Rectal smooth muscle tissue (tissue), 1 donor: ENCODE results near the gene ZNF202.
A peak's percentile ranks its signal among the peaks of the same experiment; 100 is the strongest.

Source experiments
- H3K27ac ChIP-seq: one replicate; pipeline ENCODE4 v1.7.0; 2013; ENCODE audit warnings: low read depth, low read length, inconsistent platforms
- H3K27me3 ChIP-seq: one replicate; pipeline ENCODE4 v1.7.0; 2013; ENCODE audit warnings: low read length; ENCODE audit not compliant: control insufficient read depth, insufficient read depth
- H3K36me3 ChIP-seq: one replicate; pipeline ENCODE4 v1.7.0; 2013; ENCODE audit warnings: low read length; ENCODE audit not compliant: control insufficient read depth, insufficient read depth
- H3K4me1 ChIP-seq: one replicate; pipeline ENCODE4 v1.7.0; 2013; ENCODE audit warnings: low read length; ENCODE audit not compliant: control insufficient read depth, insufficient read depth
- H3K4me3 ChIP-seq: one replicate; pipeline ENCODE4 v1.7.0; 2013; ENCODE audit warnings: low read length
- H3K9ac ChIP-seq: one replicate; pipeline ENCODE4 v1.7.0; 2013; ENCODE audit warnings: low read length

Gene ZNF202

GRCh38 chr11:123741159-123742030, at the start of gene ZNF202:
ZNF202 (minus strand) TSS chr11:123741660; CDS start chr11:123730888, 10,772 bp downstream.
- peak within 1 kb of the TSS; percentile 51 for H3K9ac ChIP-seq
- H3K4me1 ChIP-seq = peaks cover 3% of the 10 kb centered on the region
- peak within 1 kb of the TSS; percentile 60 for H3K27ac ChIP-seq
- no peaks in the 10 kb centered on the region for H3K27me3 ChIP-seq
- H3K4me3 ChIP-seq = peak within 1 kb of the TSS; percentile 91
- no peaks in the 10 kb centered on the region for H3K36me3 ChIP-seq

GRCh38 chr11:123783536-123783935, 42.1 kb upstream of the ZNF202 start:
- no peaks in the 10 kb centered on the region for H3K36me3 ChIP-seq
- no peak overlapping the region for H3K4me3 ChIP-seq
- no peak overlapping the region for H3K9ac ChIP-seq
- H3K27me3 ChIP-seq = no peaks in the 10 kb centered on the region
- H3K27ac ChIP-seq = no peak overlapping the region
- no peaks in the 10 kb centered on the region for H3K4me1 ChIP-seq

DNA sequence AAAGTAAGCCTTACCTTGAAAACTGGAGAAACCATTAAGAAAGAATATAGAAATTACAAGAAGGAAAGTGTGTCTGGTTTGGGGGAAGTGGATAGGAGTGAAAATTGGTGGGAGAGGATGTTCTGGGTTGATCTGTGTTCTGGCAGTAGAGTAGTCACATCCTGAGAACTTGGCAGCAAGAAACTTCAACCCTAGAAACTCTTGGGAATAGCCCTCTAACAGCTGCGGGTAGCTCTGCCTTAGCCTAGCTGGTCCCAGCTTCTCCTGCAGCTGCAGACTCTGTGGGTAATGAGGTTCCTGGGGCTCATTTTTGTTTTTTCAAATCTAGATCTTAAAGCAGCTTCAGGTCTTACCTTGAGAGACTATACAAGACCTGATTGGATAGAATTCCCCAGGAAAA, 37.1 kb upstream of the ZNF202 start:
- Histone ChIP-seq H3K4me3 (no peak overlapping the region), H3K27me3 (no peaks in the 10 kb centered on the region), H3K4me1 (no peaks in the 10 kb centered on the region), H3K36me3 (no peaks in the 10 kb centered on the region), H3K9ac (no peak overlapping the region), H3K27ac (no peak overlapping the region)

DNA sequence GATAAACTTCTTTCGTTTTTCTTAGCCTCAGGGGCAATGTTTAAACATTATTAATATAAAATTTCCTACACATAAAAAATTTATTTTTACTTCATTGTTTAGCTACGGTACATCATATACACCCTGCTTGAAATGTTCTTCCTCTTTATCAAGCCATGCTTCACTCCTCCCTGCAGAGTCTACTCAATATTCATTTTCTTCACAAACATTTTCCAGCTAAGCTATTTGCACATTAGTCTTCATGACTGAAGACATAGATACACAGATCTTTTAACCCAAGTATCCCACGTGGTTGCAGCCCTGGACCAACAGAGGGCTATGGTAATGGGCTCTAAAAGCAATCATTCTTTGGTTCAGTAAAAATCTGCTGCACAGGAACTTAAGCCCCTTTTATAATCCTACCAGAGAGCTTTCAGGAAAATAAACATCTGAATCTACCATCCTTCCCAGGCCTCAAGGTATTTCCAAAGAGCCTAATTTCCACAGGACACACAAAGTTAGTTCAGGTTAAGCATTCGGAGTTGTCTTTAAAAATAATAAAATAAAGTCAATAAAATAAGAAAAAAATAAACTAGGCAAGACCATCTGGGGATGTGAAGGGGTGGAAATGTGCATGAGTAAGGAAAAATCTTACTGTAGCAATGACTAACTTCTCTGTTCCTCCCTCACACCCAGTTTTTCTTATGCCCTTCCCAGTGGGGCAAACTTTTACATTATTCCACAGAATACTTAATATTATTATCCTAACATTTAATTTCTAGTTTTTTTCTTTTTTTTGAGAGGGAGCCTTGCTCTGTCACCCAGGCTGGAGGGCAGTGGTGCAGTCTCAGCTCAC, 34.5 kb upstream of the ZNF202 start:
- Histone ChIP-seq H3K27me3 (no peaks in the 10 kb centered on the region), H3K27ac (no peak overlapping the region), H3K4me3 (no peak overlapping the region), H3K36me3 (no peaks in the 10 kb centered on the region), H3K4me1 (no peaks in the 10 kb centered on the region), H3K9ac (no peak overlapping the region)

- Histone ChIP-seq H3K9ac (no peak overlapping the region), H3K27ac (no peak overlapping the region), H3K27me3 (no peaks in the 10 kb centered on the region), H3K36me3 (no peaks in the 10 kb centered on the region), H3K4me3 (no peak overlapping the region), H3K4me1 (no peaks in the 10 kb centered on the region)
Measured at GRCh38 chr11:123775289-123775688, 33.8 kb upstream of the ZNF202 start.

GRCh38 chr11:123773959-123774358, 32.5 kb upstream of the ZNF202 start:
- H3K27ac ChIP-seq = no peak overlapping the region
- no peaks in the 10 kb centered on the region for H3K27me3 ChIP-seq
- no peak overlapping the region for H3K4me3 ChIP-seq
- no peaks in the 10 kb centered on the region for H3K36me3 ChIP-seq
- H3K9ac ChIP-seq = no peak overlapping the region
- no peaks in the 10 kb centered on the region for H3K4me1 ChIP-seq

DNA sequence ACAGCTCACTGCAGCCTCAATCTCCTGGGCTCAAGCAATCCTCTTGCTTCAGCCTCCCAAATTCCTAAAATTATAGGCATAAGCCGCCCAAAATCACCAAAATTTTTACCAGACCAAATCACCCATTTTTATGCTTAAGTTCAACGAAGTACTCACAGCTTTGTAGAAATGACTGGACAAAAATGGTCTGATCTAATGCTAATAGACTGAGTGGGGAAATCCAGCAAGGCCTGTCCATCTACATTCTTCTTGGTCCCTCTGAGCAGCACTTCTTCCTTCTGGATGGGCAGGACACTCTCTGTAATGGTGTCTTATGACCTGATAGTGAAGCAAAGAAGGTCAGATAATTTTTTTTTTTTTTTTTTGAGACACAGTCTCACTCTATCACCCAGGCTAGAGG, 31.6 kb upstream of the ZNF202 start:
- Histone ChIP-seq H3K4me3 (no peak overlapping the region), H3K9ac (no peak overlapping the region), H3K27ac (no peak overlapping the region), H3K36me3 (no peaks in the 10 kb centered on the region), H3K27me3 (no peaks in the 10 kb centered on the region), H3K4me1 (no peaks in the 10 kb centered on the region)

DNA sequence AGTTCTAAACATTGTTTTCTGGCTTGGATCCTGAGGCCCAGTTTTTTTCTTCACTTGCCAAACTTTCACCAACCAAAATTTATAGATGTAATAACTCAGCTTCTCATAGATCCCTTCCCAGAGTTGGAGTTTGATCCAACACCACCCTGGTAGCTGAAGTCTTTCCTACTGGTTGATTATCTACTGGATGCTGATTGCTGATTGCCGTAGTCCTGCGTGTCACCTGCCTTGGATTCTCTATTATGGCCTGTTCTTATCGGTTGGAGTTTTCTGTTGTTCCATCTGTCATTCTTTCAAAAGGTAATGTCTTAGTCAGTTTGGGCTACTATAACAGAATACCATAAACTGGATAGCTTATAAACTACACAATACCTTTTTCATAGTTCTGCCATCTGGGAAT, 30.2 kb upstream of the ZNF202 start:
- Histone ChIP-seq H3K4me3 (no peak overlapping the region), H3K36me3 (no peaks in the 10 kb centered on the region), H3K4me1 (no peaks in the 10 kb centered on the region), H3K27ac (no peak overlapping the region), H3K27me3 (no peaks in the 10 kb centered on the region), H3K9ac (no peak overlapping the region)

DNA sequence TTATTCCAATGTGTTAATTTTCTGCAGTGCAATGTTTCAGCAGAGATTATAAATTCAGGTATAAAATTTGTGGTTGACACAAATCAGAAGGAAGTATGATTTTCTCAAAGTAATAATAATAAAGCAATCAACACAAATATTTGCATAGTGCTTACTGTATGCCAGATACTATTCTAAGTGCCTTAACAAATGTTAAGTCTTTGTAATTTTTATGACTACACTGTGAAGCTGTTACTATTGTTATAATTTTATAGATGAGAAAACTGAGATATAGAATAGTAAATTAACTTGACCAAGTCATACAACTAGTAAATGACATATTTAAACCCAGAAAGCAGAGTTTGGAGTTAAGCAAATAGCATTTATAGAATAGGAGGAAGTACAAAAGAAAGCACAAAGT, 29.3 kb upstream of the ZNF202 start:
- Histone ChIP-seq H3K27me3 (no peaks in the 10 kb centered on the region), H3K9ac (no peak overlapping the region), H3K4me1 (no peaks in the 10 kb centered on the region), H3K36me3 (no peaks in the 10 kb centered on the region), H3K4me3 (no peak overlapping the region), H3K27ac (no peak overlapping the region)

- H3K4me1 ChIP-seq = no peaks in the 10 kb centered on the region
- no peak overlapping the region for H3K4me3 ChIP-seq
- no peaks in the 10 kb centered on the region for H3K36me3 ChIP-seq
Measured at GRCh38 chr11:123765601-123766000, 24.1 kb upstream of the ZNF202 start.

DNA sequence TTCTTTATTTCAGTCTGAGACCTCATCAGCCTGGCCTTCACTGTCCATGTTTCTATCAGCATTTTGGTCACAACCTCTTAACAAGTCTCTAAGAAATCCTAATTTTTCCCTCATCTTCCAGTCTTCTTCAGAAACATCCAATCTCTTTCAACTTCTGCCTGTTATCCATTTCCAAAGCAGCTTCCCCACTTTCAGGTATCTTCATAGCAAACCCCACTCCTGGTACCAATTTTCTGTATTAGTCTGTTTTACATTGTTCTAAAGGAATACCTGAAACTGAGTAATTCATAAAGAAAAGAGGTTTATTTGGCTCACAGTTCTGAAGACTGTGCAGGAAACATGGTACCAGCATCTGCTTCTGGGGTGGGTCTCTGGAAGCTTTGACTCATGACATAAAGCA, 21.0 kb upstream of the ZNF202 start:
- Histone ChIP-seq H3K4me3 (no peak overlapping the region), H3K36me3 (no peaks in the 10 kb centered on the region), H3K27me3 (no peaks in the 10 kb centered on the region), H3K4me1 (no peaks in the 10 kb centered on the region), H3K27ac (no peak overlapping the region), H3K9ac (no peak overlapping the region)

More at GRCh38 chr11:123765601-123766000, 24.1 kb upstream of the ZNF202 start:
- no peak overlapping the region for H3K9ac ChIP-seq
- no peaks in the 10 kb centered on the region for H3K27me3 ChIP-seq
- H3K27ac ChIP-seq = no peak overlapping the region

- Histone ChIP-seq H3K9ac (no peak overlapping the region), H3K36me3 (no peaks in the 10 kb centered on the region), H3K27me3 (no peaks in the 10 kb centered on the region), H3K4me1 (no peaks in the 10 kb centered on the region), H3K4me3 (no peak overlapping the region), H3K27ac (no peak overlapping the region)
Measured at GRCh38 chr11:123760894-123761293, 19.4 kb upstream of the ZNF202 start.
